ENCODE results near the gene LNX1. TPM values are rescaled to one million over a fixed set of nuclear protein-coding genes. Genes with fewer than 3 reads are reported as not detected.

LNX1 gene
- total and polyA plus RNA-seq, 9 donors, result 0.35 to 4.4 (median 1.5) TPM

DNA sequence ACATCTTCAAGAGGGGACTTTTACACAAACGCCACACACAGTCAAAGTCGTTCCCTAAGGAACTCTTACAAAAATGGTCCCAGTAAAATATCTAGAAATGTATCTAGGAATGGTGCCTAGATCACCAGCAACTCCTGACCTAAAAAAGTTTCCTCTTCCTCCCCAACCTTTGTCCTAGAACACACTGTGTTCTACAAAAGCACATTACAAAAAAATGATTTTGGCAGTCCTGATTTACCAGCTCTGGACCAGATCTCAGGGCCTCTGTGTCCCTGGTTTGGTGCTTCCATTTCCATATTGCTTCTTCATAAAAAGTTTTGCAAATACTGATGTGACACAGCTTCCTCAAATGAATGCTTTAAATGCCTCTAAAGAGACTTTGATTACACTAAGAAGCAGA lies 55.0 kb downstream of the LNX1 start:
- TF ChIP-seq, protein P1, sequence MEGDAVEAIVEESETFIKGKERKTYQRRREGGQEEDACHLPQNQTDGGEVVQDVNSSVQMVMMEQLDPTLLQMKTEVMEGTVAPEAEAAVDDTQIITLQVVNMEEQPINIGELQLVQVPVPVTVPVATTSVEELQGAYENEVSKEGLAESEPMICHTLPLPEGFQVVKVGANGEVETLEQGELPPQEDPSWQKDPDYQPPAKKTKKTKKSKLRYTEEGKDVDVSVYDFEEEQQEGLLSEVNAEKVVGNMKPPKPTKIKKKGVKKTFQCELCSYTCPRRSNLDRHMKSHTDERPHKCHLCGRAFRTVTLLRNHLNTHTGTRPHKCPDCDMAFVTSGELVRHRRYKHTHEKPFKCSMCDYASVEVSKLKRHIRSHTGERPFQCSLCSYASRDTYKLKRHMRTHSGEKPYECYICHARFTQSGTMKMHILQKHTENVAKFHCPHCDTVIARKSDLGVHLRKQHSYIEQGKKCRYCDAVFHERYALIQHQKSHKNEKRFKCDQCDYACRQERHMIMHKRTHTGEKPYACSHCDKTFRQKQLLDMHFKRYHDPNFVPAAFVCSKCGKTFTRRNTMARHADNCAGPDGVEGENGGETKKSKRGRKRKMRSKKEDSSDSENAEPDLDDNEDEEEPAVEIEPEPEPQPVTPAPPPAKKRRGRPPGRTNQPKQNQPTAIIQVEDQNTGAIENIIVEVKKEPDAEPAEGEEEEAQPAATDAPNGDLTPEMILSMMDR (IDR thresholded peaks at IDR 0.05), result no peak
- H3K4me3 ChIP-seq, result no peak overlapping the region
- DNase-seq, result no peak
- H3K27me3 ChIP-seq, result no peaks in the 10 kb centered on the region
- H3K36me3 ChIP-seq, result no peaks in the 10 kb centered on the region
- 79 to 91% (median 86%) methylated on average over 2 of the region's 2 CpGs for WGBS, 3 donors
- H3K9me3 ChIP-seq, result no peaks in the 10 kb centered on the region
- H3K27ac ChIP-seq, result no peak overlapping the region
- H3K4me1 ChIP-seq (ENCODE audit: insufficient read depth), result peaks cover 4% of the 10 kb centered on the region
- intact Hi-C loops (cut with DNase I), result no loop called here

DNA sequence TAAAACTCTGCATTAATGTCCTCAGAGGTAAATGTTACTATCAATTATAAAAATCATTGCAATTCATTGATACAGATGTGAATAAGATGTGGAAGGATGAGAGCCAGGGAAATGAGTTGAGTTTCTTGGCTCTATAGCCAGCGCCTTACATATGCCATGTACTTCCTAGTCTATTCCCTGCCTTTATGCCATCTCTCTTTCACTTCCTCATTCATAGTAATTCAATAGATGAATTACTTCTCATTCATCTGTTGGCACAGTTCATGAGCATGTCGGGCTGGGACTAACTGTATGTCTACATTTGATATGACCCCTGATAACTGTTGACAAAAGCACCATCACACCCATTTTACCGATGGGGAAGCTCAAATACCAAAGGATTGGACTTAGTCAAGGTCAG lies 55.7 kb downstream of the LNX1 start:
- no peak overlapping the region for H3K27ac ChIP-seq

DNA sequence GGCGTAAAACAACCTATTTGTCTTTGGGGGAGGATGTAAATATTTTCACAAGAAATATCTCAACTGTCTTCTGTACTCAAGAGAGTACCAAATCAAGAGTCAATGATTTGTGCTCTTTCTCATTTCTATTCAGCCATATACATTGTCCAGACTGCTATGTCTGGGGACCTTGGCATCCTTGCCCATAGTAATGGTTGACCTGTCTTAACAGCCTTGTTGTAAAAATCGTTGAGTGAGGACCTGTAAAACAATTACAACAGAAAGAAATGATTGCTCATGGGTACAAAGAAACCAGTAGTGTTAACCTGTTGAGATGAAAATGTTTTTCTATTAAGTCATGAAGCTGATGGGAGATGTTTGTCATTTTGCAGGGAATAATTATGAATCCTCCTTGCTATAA lies 56.6 kb downstream of the LNX1 start:
- Histone ChIP-seq H3K9me3 (no peaks in the 10 kb centered on the region), H3K27ac (no peak overlapping the region), H3K36me3 (no peaks in the 10 kb centered on the region), H3K4me3 (no peak overlapping the region), H3K4me1 (ENCODE audit: insufficient read depth) (peaks cover 4% of the 10 kb centered on the region), H3K27me3 (no peaks in the 10 kb centered on the region)
- DNase-seq, result no peak
- intact Hi-C loops (cut with DNase I), result no loop called here
- WGBS, 3 donors, result 72 to 77% (median 74%) methylated on average over 2 of the region's 2 CpGs
- TF ChIP-seq EP300 (IDR thresholded peaks at IDR 0.05) (no peak), POLR2A (IDR thresholded peaks at IDR 0.05) (no peak)
- TF ChIP-seq, protein P1 (IDR thresholded peaks at IDR 0.05), result no peak

More for the DNA sequence above, 55.7 kb downstream of the LNX1 start:
- TF ChIP-seq POLR2A (IDR thresholded peaks at IDR 0.05) (no peak), EP300 (IDR thresholded peaks at IDR 0.05) (no peak)
- TF ChIP-seq, protein P1 (IDR thresholded peaks at IDR 0.05), result no peak
- DNase-seq, result no peak
- WGBS, 3 donors, result 83 to 88% (median 87%) methylated on average over 3 of the region's 3 CpGs
- no peak overlapping the region for H3K4me3 ChIP-seq
- H3K9me3 ChIP-seq, result no peaks in the 10 kb centered on the region
- H3K27me3 ChIP-seq, result no peaks in the 10 kb centered on the region
- intact Hi-C loops (cut with DNase I), result no loop called here
- peaks cover 4% of the 10 kb centered on the region for H3K4me1 ChIP-seq (ENCODE audit: insufficient read depth)
- H3K36me3 ChIP-seq, result no peaks in the 10 kb centered on the region

DNA sequence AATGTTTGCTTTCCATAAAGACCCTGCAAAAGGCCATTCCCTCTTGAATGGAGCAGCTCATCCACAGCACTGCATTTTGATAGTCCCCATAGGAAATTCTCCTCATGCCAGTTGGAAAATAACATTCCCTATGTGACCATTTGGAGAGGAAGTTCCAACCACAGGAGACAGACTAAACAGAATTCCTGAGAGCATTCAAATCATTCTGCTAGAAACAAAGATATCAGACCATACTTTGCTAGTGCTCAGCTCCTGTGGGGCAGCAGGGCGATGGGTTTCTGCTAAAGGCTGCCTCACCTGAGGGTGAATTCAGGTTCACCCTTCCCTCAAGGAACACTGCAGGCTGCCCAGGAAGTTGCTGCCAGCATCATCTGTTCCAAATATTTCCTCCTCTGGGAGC lies 58.8 kb downstream of the LNX1 start:
- H3K4me1 ChIP-seq (ENCODE audit: insufficient read depth), result peaks cover 4% of the 10 kb centered on the region
- H3K27me3 ChIP-seq, result no peaks in the 10 kb centered on the region
- intact Hi-C loops (cut with DNase I), result no loop called here
- no peak for TF ChIP-seq POLR2A (IDR thresholded peaks at IDR 0.05)
- TF ChIP-seq, protein P1 (IDR thresholded peaks at IDR 0.05), result no peak
- TF ChIP-seq EP300 (IDR thresholded peaks at IDR 0.05), result no peak
- no peaks in the 10 kb centered on the region for H3K36me3 ChIP-seq
- DNase-seq, result no peak
- no peaks in the 10 kb centered on the region for H3K9me3 ChIP-seq
- no peak overlapping the region for H3K27ac ChIP-seq
- no peak overlapping the region for H3K4me3 ChIP-seq
- 15 to 62% (median 30%) methylated on average over 1 of the region's 1 CpG for WGBS, 3 donors
